ENCODE data around the gene ERP44. TPM values are rescaled to one million over a fixed set of nuclear protein-coding genes. Genes with fewer than 3 reads are reported as not detected.

The ERP44 gene
- total RNA-seq, 1 experiment from 2014 or later: 10.1 TPM

GRCh38 chr9:99986642-99987041 lies 112.2 kb downstream of the ERP44 start:
- Histone ChIP-seq H3K27me3 (ENCODE audit: control insufficient read depth, insufficient read depth, low read length) (no peaks in the 10 kb centered on the region), H3K4me1 (ENCODE audit: control insufficient read depth, insufficient read depth, low read length) (no peaks in the 10 kb centered on the region), H3K36me3 (ENCODE audit: control insufficient read depth, insufficient read depth, low read length) (no peaks in the 10 kb centered on the region), H3K9me3 (ENCODE audit: control insufficient read depth, insufficient read depth, low read depth, low read length) (no peaks in the 10 kb centered on the region), H3K4me3 (ENCODE audit: low read depth in 2 of 2, low read length in 2 of 2) (no peak overlapping the region), H3K27ac (ENCODE audit: low read length) (no peak overlapping the region)
- intact Hi-C loops (cut with micrococcal nuclease; ENCODE audit: unreplicated experiment) (loop anchor here (2.0 kb wide), 1 partner anchor 18 kb away; no protein-coding TSS in a partner anchor), in situ Hi-C loops (cut with HindIII; ENCODE audit: low pct_unique_long_range_greater_than_20kb, low sequenced_read_pairs) (no loop called here)
- DNase-seq (ENCODE audit: low read depth, low spot score): no peak
- TF ChIP-seq REST (IDR thresholded peaks at IDR 0.05; ENCODE audit: insufficient read depth in 1 of 2, low read depth in 2 of 2, low read length in 1 of 2): no peak
- TF ChIP-seq SIN3A (IDR thresholded peaks at IDR 0.05; ENCODE audit: borderline replicate concordance, insufficient read depth, low read depth, low read length): no peak
- no peak for TF ChIP-seq POLR2AphosphoS5 (IDR thresholded peaks at IDR 0.05; ENCODE audit: low read depth, low read length)
- TF ChIP-seq TCF7L2 (IDR thresholded peaks at IDR 0.05; ENCODE audit: low read depth, low read length): no peak
- TF ChIP-seq, protein P1, sequence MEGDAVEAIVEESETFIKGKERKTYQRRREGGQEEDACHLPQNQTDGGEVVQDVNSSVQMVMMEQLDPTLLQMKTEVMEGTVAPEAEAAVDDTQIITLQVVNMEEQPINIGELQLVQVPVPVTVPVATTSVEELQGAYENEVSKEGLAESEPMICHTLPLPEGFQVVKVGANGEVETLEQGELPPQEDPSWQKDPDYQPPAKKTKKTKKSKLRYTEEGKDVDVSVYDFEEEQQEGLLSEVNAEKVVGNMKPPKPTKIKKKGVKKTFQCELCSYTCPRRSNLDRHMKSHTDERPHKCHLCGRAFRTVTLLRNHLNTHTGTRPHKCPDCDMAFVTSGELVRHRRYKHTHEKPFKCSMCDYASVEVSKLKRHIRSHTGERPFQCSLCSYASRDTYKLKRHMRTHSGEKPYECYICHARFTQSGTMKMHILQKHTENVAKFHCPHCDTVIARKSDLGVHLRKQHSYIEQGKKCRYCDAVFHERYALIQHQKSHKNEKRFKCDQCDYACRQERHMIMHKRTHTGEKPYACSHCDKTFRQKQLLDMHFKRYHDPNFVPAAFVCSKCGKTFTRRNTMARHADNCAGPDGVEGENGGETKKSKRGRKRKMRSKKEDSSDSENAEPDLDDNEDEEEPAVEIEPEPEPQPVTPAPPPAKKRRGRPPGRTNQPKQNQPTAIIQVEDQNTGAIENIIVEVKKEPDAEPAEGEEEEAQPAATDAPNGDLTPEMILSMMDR (IDR thresholded peaks at IDR 0.05): no peak
- no TSS peak for BruUV-seq (replicated peaks)
- POLR2A ChIA-PET: no interaction called here
- ATAC-seq: no peak
- CTCF ChIA-PET: no interaction called here

- CTCF ChIA-PET: interaction anchor here (0.5 kb wide), 1 partner anchor 14 kb away, joined by 4 read pairs; no protein-coding TSS in a partner anchor
- DNase-seq (ENCODE audit: low read depth, low spot score) (no peak), ATAC-seq (no peak)
- TF ChIP-seq REST (IDR thresholded peaks at IDR 0.05; ENCODE audit: insufficient read depth in 1 of 2, low read depth in 2 of 2, low read length in 1 of 2): no peak
- TF ChIP-seq SIN3A (IDR thresholded peaks at IDR 0.05; ENCODE audit: borderline replicate concordance, insufficient read depth, low read depth, low read length): no peak
- TF ChIP-seq TCF7L2 (IDR thresholded peaks at IDR 0.05; ENCODE audit: low read depth, low read length): no peak
- TF ChIP-seq, protein P1 (IDR thresholded peaks at IDR 0.05): no peak
- no peak for TF ChIP-seq POLR2AphosphoS5 (IDR thresholded peaks at IDR 0.05; ENCODE audit: low read depth, low read length)
- no peaks in the 10 kb centered on the region for H3K36me3 ChIP-seq (ENCODE audit: control insufficient read depth, insufficient read depth, low read length)
- in situ Hi-C loops (cut with HindIII; ENCODE audit: low pct_unique_long_range_greater_than_20kb, low sequenced_read_pairs) (no loop called here), intact Hi-C loops (cut with micrococcal nuclease; ENCODE audit: unreplicated experiment) (no loop called here)
- no peak overlapping the region for H3K4me3 ChIP-seq (ENCODE audit: low read depth in 2 of 2, low read length in 2 of 2)
- POLR2A ChIA-PET: no interaction called here
- no peaks in the 10 kb centered on the region for H3K27me3 ChIP-seq (ENCODE audit: control insufficient read depth, insufficient read depth, low read length)
- no TSS peak for BruUV-seq (replicated peaks)
- H3K9me3 ChIP-seq (ENCODE audit: control insufficient read depth, insufficient read depth, low read depth, low read length): no peaks in the 10 kb centered on the region
- no peak overlapping the region for H3K27ac ChIP-seq (ENCODE audit: low read length)
- H3K4me1 ChIP-seq (ENCODE audit: control insufficient read depth, insufficient read depth, low read length): no peaks in the 10 kb centered on the region
Measured at GRCh38 chr9:99980598-99980997, 118.2 kb downstream of the ERP44 start.

Measured in Panc1 (cell line).